ENCODE measurements around the gene PPARA. TPM values are rescaled to one million over a fixed set of nuclear protein-coding genes. Genes with fewer than 3 reads are reported as not detected.

Gene PPARA
- total RNA-seq, 1 experiment from 2014 or later, result 10.7 TPM

DNA sequence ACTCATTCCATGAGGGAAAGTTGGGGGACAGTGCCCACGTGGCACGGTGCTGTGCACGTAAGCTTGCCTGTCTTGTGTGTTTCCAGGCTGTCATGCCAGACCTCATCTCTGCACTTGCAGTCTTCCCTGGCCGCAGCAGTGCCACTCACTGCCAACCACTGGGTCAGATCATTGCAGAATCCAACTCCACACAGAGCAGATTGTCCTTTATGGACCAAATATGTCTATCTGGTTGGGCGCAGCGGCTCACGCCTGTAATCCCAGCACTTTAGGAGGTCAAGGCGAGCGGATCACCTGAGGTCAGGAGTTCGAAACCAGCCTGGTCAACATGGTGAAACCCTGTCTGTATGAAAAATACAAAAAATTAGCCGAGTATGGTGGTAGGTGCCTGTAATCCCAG, 4.4 kb upstream of the PPARA start:
- no peak for ATAC-seq
- in situ Hi-C loops (cut with HindIII; ENCODE audit: low pct_unique_long_range_greater_than_20kb, low sequenced_read_pairs), result no loop called here
- no peak for DNase-seq (ENCODE audit: low read depth, low spot score)
- CTCF ChIA-PET, result no interaction called here
- intact Hi-C loops (cut with micrococcal nuclease; ENCODE audit: unreplicated experiment), result no loop called here
- Histone ChIP-seq H3K4me1 (ENCODE audit: control insufficient read depth, insufficient read depth, low read length) (no peaks in the 10 kb centered on the region), H3K4me3 (ENCODE audit: low read depth in 2 of 2, low read length in 2 of 2) (no peak overlapping the region), H3K27me3 (ENCODE audit: control insufficient read depth, insufficient read depth, low read length) (no peaks in the 10 kb centered on the region), H3K9me3 (ENCODE audit: control insufficient read depth, insufficient read depth, low read depth, low read length) (no peaks in the 10 kb centered on the region), H3K36me3 (ENCODE audit: control insufficient read depth, insufficient read depth, low read length) (no peaks in the 10 kb centered on the region), H3K27ac (ENCODE audit: low read length) (no peak overlapping the region)
- no TSS peak for BruUV-seq (replicated peaks)
- no peak for TF ChIP-seq SIN3A (IDR thresholded peaks at IDR 0.05; ENCODE audit: borderline replicate concordance, insufficient read depth, low read depth, low read length)
- TF ChIP-seq, protein P1, sequence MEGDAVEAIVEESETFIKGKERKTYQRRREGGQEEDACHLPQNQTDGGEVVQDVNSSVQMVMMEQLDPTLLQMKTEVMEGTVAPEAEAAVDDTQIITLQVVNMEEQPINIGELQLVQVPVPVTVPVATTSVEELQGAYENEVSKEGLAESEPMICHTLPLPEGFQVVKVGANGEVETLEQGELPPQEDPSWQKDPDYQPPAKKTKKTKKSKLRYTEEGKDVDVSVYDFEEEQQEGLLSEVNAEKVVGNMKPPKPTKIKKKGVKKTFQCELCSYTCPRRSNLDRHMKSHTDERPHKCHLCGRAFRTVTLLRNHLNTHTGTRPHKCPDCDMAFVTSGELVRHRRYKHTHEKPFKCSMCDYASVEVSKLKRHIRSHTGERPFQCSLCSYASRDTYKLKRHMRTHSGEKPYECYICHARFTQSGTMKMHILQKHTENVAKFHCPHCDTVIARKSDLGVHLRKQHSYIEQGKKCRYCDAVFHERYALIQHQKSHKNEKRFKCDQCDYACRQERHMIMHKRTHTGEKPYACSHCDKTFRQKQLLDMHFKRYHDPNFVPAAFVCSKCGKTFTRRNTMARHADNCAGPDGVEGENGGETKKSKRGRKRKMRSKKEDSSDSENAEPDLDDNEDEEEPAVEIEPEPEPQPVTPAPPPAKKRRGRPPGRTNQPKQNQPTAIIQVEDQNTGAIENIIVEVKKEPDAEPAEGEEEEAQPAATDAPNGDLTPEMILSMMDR (IDR thresholded peaks at IDR 0.05), result no peak
- no peak for TF ChIP-seq POLR2AphosphoS5 (IDR thresholded peaks at IDR 0.05; ENCODE audit: low read depth, low read length)
- TF ChIP-seq, protein P2, sequence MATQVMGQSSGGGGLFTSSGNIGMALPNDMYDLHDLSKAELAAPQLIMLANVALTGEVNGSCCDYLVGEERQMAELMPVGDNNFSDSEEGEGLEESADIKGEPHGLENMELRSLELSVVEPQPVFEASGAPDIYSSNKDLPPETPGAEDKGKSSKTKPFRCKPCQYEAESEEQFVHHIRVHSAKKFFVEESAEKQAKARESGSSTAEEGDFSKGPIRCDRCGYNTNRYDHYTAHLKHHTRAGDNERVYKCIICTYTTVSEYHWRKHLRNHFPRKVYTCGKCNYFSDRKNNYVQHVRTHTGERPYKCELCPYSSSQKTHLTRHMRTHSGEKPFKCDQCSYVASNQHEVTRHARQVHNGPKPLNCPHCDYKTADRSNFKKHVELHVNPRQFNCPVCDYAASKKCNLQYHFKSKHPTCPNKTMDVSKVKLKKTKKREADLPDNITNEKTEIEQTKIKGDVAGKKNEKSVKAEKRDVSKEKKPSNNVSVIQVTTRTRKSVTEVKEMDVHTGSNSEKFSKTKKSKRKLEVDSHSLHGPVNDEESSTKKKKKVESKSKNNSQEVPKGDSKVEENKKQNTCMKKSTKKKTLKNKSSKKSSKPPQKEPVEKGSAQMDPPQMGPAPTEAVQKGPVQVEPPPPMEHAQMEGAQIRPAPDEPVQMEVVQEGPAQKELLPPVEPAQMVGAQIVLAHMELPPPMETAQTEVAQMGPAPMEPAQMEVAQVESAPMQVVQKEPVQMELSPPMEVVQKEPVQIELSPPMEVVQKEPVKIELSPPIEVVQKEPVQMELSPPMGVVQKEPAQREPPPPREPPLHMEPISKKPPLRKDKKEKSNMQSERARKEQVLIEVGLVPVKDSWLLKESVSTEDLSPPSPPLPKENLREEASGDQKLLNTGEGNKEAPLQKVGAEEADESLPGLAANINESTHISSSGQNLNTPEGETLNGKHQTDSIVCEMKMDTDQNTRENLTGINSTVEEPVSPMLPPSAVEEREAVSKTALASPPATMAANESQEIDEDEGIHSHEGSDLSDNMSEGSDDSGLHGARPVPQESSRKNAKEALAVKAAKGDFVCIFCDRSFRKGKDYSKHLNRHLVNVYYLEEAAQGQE (IDR thresholded peaks at IDR 0.05; ENCODE audit: insufficient read depth in 1 of 2, low read depth in 2 of 2, low read length in 1 of 2), result no peak
- no peak for TF ChIP-seq TCF7L2 (IDR thresholded peaks at IDR 0.05; ENCODE audit: low read depth, low read length)
- POLR2A ChIA-PET, result no interaction called here

DNA sequence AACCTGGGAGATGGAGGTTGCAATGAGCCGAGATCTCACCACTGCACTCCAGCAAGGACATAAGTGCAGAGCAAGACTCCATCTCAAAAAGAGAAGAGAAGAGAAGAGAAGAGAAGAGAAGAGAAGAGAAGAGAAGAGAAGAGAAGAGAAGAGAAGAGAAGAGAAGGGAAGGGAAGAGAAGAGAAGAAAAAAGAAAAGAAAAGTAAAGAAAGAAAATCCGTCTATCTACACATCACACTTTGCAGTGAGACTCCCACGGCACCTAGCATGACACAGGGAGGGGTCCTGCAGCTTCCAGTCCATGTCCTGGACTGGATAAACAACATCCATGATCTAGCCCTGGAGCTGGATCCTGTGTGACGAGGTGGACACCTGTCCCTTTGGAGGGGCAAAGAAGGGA, 4.0 kb upstream of the PPARA start:
- ChIA-PET POLR2A (no interaction called here), CTCF (no interaction called here)
- H3K9me3 ChIP-seq (ENCODE audit: control insufficient read depth, insufficient read depth, low read depth, low read length), result no peaks in the 10 kb centered on the region

More for the DNA sequence above, 4.0 kb upstream of the PPARA start:
- Histone ChIP-seq H3K27ac (ENCODE audit: low read length) (no peak overlapping the region), H3K4me1 (ENCODE audit: control insufficient read depth, insufficient read depth, low read length) (no peaks in the 10 kb centered on the region), H3K36me3 (ENCODE audit: control insufficient read depth, insufficient read depth, low read length) (no peaks in the 10 kb centered on the region), H3K4me3 (ENCODE audit: low read depth in 2 of 2, low read length in 2 of 2) (no peak overlapping the region), H3K27me3 (ENCODE audit: control insufficient read depth, insufficient read depth, low read length) (no peaks in the 10 kb centered on the region)
- intact Hi-C loops (cut with micrococcal nuclease; ENCODE audit: unreplicated experiment), result no loop called here
- BruUV-seq (replicated peaks), result no TSS peak
- in situ Hi-C loops (cut with HindIII; ENCODE audit: low pct_unique_long_range_greater_than_20kb, low sequenced_read_pairs), result no loop called here
- DNase-seq (ENCODE audit: low read depth, low spot score) (no peak), ATAC-seq (no peak)
- TF ChIP-seq, protein P2 (IDR thresholded peaks at IDR 0.05; ENCODE audit: insufficient read depth in 1 of 2, low read depth in 2 of 2, low read length in 1 of 2), result no peak
- TF ChIP-seq, protein P1 (IDR thresholded peaks at IDR 0.05), result no peak
- no peak for TF ChIP-seq POLR2AphosphoS5 (IDR thresholded peaks at IDR 0.05; ENCODE audit: low read depth, low read length)
- TF ChIP-seq SIN3A (IDR thresholded peaks at IDR 0.05; ENCODE audit: borderline replicate concordance, insufficient read depth, low read depth, low read length), result no peak
- no peak for TF ChIP-seq TCF7L2 (IDR thresholded peaks at IDR 0.05; ENCODE audit: low read depth, low read length)

Measured in Panc1 (cell line).